Stomach smooth muscle (tissue), 2 donors: ENCODE results near the gene PCDHGB5.
"Not testable (repeated sequence)": the region's sequence is repeated elsewhere in the genome, so short reads cannot be mapped to it uniquely, and the experiment has no call there.

Source experiments
- H3K27ac ChIP-seq: one replicate; pipeline ENCODE4 v1.7.0; 2013; ENCODE audit warnings: mild to moderate bottlenecking, low read length, inconsistent platforms
- H3K27me3 ChIP-seq, 2 donors: one replicate each; pipeline ENCODE4 v1.7.0; 2013; ENCODE audit warnings: low read length in 2 of 2; ENCODE audit not compliant: insufficient read depth in 2 of 2, control insufficient read depth in 1 of 2
- H3K36me3 ChIP-seq, 2 donors: one replicate each; pipeline ENCODE4 v1.7.0; 2013; ENCODE audit warnings: low read length in 2 of 2; ENCODE audit not compliant: control insufficient read depth in 2 of 2, insufficient read depth in 2 of 2
- H3K4me1 ChIP-seq: one replicate; pipeline ENCODE4 v1.7.0; 2013; ENCODE audit warnings: low read length; ENCODE audit not compliant: control insufficient read depth, insufficient read depth
- H3K4me3 ChIP-seq, 2 donors: one replicate each; pipeline ENCODE4 v1.7.0; 2013; ENCODE audit warnings: low read length in 2 of 2
- H3K9ac ChIP-seq, 2 donors: one replicate each; pipeline ENCODE4 v1.7.0; 2013; ENCODE audit warnings: low read length in 2 of 2, mild to moderate bottlenecking in 1 of 2
- H3K9me3 ChIP-seq, 2 donors: one replicate each; pipeline ENCODE4 v1.7.0; 2013; ENCODE audit warnings: low read length in 2 of 2; ENCODE audit not compliant: control insufficient read depth in 2 of 2
- donor health status: healthy.
- donor health status: Pancreatic carcinoma.

PCDHGB5 gene

DNA sequence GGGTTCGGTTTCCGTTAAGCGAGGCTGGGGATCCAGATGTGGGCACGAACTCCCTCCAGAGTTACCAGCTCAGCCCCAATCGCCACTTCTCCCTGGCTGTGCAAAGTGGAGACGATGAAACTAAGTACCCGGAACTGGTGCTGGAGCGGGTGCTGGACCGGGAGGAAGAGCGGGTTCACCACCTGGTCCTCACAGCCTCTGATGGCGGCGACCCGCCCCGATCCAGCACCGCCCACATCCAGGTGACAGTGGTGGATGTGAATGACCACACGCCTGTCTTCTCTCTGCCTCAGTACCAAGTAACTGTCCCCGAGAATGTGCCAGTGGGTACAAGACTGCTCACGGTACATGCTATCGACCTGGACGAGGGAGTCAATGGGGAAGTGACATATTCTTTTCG is 14.4 kb upstream of the PCDHGB5 start:
- H3K9ac ChIP-seq, result no peak overlapping the region
- H3K4me3 ChIP-seq, result peak overlapping the region; percentile 56 to 58
- H3K27ac ChIP-seq, result no peak overlapping the region
- peaks cover 0 to 3% of the 10 kb centered on the region in 2 donors for H3K36me3 ChIP-seq
- no peaks in the 10 kb centered on the region for H3K4me1 ChIP-seq
- no peaks in the 10 kb centered on the region for H3K27me3 ChIP-seq
- peaks cover 36 to 59% of the 10 kb centered on the region in 2 donors for H3K9me3 ChIP-seq

DNA sequence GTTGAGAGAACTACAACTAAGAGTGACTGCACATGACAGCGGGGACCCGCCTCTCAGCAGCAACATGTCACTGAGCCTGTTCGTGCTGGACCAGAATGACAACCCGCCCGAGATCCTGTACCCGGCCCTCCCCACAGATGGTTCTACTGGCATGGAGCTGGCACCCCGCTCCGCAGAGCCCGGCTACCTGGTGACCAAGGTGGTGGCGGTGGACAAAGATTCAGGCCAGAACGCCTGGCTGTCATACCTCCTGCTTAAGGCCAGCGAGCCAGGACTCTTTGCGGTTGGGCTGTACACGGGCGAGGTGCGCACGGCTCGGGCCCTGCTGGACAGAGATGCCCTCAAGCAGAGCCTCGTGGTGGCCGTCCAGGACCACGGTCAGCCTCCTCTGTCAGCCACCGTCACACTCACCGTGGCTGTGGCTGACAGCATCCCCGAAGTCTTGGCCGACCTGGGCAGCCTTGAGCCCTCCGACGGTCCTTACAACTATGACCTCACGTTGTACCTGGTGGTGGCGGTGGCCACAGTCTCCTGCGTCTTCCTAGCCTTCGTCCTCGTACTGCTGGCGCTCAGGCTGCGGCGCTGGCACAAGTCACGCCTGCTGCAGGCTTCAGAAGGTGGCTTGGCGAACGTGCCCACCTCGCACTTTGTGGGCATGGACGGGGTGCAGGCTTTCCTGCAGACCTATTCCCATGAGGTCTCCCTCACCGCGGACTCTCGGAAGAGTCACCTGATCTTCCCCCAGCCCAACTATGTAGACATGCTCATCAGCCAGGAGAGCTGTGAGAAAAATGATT is 13.1 kb upstream of the PCDHGB5 start:
- no peak overlapping the region for H3K9ac ChIP-seq
- peak overlapping the region in 1 of 2 donors; percentile 58 for H3K4me3 ChIP-seq
- H3K27me3 ChIP-seq, result no peaks in the 10 kb centered on the region
- peaks cover 44 to 73% of the 10 kb centered on the region in 2 donors for H3K9me3 ChIP-seq
- no peak overlapping the region for H3K27ac ChIP-seq
- no peaks in the 10 kb centered on the region for H3K4me1 ChIP-seq
- peaks cover 0 to 3% of the 10 kb centered on the region in 2 donors for H3K36me3 ChIP-seq

DNA sequence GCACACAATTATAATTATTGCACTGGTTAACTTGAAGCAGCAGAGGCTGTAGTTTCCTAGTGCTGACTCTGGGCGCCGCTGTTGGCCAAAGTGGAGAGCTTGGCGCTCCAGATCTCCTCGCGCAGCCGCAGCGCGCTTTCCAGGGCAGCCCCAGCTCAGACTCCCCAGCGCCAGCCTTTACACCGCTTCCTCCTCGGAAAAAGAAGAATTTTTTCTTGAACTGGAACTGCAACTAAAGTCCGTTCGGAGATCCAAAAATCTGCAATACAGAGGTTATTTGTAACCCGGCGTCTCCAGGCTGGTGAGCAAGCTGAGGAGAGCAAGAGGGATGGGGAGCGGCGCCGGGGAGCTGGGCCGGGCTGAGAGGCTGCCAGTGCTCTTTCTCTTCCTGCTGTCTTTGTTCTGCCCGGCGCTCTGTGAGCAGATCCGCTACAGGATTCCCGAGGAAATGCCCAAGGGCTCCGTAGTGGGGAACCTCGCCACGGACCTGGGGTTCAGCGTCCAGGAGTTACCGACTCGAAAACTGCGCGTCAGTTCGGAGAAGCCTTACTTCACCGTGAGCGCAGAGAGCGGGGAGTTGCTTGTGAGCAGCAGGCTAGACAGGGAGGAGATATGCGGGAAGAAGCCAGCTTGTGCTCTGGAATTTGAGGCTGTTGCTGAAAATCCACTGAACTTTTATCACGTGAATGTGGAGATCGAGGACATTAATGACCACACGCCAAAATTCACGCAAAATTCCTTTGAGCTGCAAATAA is 10.0 kb upstream of the PCDHGB5 start, which contains the start of gene PCDHGB4:
Gene PCDHGB4, plus strand, starts transcription at position 142 of the 755 bp plus-strand sequence. Its CDS starts 187 bp downstream, at position 329.
- H3K27me3 ChIP-seq, H3K27ac ChIP-seq, H3K36me3 ChIP-seq, H3K9ac ChIP-seq, H3K4me1 ChIP-seq: not testable (repeated sequence)
- Histone ChIP-seq H3K9me3 (peaks cover 52 to 77% of the 10 kb centered on the region in 2 donors), H3K4me3 (peak within 1 kb of the TSS; percentile 29 to 38)

DNA sequence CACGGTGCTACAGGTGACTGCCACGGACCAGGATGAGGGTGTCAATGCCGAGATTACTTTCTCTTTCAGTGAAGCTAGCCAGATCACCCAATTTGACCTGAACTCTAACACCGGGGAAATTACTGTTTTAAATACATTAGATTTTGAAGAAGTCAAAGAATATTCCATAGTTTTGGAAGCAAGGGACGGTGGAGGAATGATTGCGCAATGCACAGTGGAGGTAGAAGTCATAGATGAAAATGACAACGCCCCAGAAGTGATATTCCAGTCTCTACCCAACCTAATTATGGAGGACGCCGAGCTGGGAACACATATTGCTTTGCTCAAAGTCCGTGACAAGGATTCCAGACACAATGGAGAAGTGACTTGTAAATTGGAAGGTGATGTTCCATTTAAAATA is 9.1 kb upstream of the PCDHGB5 start:
- no peak overlapping the region for H3K27ac ChIP-seq
- peaks cover 52 to 77% of the 10 kb centered on the region in 2 donors for H3K9me3 ChIP-seq
- peaks cover 0 to 3% of the 10 kb centered on the region in 2 donors for H3K27me3 ChIP-seq
- no peaks in the 10 kb centered on the region for H3K4me1 ChIP-seq
- no peak overlapping the region for H3K9ac ChIP-seq
- H3K36me3 ChIP-seq, result peaks cover 0 to 3% of the 10 kb centered on the region in 2 donors
- peak overlapping the region in 1 of 2 donors; percentile 38 for H3K4me3 ChIP-seq

DNA sequence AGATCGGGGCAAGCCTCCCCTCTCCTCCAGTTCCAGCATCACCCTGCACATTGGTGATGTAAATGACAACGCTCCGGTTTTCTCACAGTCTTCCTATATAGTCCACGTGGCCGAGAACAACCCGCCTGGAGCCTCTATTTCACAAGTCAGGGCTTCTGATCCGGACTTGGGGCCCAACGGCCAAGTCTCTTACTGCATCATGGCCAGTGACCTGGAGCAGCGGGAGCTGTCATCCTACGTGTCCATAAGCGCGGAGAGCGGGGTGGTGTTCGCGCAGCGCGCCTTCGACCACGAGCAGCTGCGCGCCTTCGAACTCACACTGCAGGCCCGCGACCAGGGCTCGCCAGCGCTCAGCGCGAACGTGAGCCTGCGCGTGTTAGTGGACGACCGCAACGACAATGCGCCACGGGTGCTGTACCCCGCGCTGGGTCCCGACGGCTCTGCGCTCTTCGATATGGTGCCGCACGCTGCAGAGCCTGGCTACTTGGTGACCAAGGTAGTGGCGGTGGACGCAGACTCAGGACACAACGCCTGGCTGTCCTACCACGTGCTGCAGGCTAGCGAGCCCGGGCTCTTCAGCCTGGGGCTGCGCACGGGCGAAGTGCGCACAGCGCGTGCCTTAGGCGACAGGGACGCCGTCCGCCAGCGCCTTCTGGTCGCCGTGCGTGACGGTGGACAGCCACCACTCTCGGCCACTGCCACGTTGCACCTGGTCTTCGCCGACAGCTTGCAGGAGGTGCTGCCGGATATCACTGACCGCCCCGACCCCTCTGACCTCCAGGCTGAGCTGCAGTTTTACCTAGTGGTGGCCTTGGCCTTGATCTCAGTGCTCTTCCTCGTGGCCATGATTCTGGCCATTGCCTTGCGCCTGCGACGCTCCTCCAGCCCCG is 8.3 kb upstream of the PCDHGB5 start:
- Histone ChIP-seq H3K27me3 (peaks cover 0 to 3% of the 10 kb centered on the region in 2 donors), H3K4me3 (peak overlapping the region; percentile 29 to 38), H3K9ac (no peak overlapping the region), H3K4me1 (no peaks in the 10 kb centered on the region), H3K36me3 (peaks cover 0 to 3% of the 10 kb centered on the region in 2 donors), H3K27ac (no peak overlapping the region), H3K9me3 (peaks cover 49 to 75% of the 10 kb centered on the region in 2 donors)

DNA sequence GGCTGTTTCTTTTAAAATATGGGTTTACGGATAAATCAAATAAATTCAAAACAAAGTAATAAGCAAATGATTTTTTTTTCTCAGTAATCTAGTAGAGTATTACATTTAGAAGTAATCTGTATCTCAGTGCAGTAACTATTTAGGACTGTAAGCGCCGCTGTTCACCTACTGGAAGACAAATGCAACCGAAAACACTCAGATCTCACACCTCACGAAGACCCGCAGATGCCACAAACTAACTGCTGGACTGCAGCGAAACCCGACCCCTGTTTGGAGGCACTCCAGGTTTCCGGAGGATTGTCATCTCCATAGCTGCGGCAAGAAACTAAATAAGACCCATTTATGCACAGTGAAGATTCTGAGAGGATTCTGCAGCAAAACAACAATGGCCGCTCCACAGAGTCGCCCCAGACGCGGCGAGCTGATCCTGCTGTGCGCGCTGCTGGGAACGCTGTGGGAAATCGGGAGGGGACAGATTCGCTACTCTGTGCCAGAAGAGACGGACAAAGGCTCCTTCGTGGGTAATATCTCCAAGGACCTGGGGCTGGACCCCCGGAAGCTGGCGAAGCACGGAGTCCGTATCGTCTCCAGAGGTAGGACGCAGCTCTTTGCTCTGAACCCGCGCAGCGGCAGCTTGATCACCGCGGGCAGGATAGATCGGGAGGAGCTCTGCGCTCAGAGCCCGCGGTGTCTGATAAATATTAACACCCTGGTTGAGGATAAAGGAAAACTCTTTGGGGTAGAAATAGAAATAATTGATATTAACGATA is 5.1 kb upstream of the PCDHGB5 start, which contains the start of gene PCDHGA8:
Gene PCDHGA8, plus strand, starts transcription at position 205 of the 770 bp plus-strand sequence. Its CDS starts 181 bp downstream, at position 386.
- Histone ChIP-seq H3K27me3 (peaks cover 0 to 3% of the 10 kb centered on the region in 2 donors), H3K9me3 (peaks cover 37 to 75% of the 10 kb centered on the region in 2 donors), H3K4me1 (no peaks in the 10 kb centered on the region), H3K27ac (no peak within 1 kb of the TSS), H3K9ac (no peak within 1 kb of the TSS), H3K4me3 (peak within 1 kb of the TSS; percentile 15 to 37), H3K36me3 (peaks cover 2 to 3% of the 10 kb centered on the region in 2 donors)

DNA sequence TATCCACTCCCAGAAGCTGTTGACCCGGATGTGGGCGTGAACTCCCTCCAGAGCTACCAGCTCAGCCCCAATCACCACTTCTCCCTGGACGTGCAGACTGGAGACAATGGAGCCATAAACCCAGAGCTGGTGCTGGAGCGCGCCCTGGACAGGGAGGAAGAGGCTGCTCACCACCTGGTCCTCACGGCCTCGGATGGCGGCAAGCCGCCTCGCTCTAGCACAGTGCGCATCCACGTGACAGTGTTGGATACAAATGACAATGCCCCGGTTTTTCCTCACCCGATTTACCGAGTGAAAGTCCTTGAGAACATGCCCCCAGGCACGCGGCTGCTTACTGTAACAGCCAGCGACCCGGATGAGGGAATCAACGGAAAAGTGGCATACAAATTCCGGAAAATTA is 4.5 kb upstream of the PCDHGB5 start:
- Histone ChIP-seq H3K4me3 (peak overlapping the region in 1 of 2 donors; percentile 31), H3K27ac (no peak overlapping the region), H3K9me3 (peaks cover 35 to 76% of the 10 kb centered on the region in 2 donors), H3K27me3 (peaks cover 0 to 3% of the 10 kb centered on the region in 2 donors), H3K36me3 (peaks cover 2 to 3% of the 10 kb centered on the region in 2 donors), H3K9ac (no peak overlapping the region), H3K4me1 (no peaks in the 10 kb centered on the region)

DNA sequence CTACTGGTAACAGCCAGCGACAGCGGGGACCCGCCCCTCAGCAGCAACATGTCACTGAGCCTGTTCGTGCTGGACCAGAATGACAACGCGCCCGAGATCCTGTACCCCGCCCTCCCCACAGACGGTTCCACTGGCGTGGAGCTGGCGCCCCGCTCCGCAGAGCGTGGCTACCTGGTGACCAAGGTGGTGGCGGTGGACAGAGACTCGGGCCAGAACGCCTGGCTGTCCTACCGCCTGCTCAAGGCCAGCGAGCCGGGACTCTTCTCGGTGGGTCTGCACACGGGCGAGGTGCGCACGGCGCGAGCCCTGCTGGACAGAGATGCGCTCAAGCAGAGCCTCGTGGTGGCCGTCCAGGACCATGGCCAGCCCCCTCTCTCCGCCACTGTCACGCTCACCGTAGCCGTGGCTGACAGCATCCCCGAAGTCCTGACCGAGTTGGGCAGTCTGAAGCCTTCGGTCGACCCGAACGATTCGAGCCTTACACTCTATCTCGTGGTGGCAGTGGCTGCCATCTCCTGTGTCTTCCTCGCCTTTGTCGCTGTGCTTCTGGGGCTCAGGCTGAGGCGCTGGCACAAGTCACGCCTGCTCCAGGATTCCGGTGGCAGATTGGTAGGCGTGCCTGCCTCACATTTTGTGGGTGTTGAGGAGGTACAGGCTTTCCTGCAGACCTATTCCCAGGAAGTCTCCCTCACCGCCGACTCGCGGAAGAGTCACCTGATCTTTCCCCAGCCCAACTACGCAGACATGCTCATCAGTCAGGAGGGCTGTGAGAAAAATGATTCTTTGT is 3.2 kb upstream of the PCDHGB5 start:
- H3K27ac ChIP-seq, H3K27me3 ChIP-seq, H3K4me3 ChIP-seq, H3K4me1 ChIP-seq, H3K9ac ChIP-seq, H3K36me3 ChIP-seq: not testable (repeated sequence)
- H3K9me3 ChIP-seq, result peaks cover 32 to 76% of the 10 kb centered on the region in 2 donors

DNA sequence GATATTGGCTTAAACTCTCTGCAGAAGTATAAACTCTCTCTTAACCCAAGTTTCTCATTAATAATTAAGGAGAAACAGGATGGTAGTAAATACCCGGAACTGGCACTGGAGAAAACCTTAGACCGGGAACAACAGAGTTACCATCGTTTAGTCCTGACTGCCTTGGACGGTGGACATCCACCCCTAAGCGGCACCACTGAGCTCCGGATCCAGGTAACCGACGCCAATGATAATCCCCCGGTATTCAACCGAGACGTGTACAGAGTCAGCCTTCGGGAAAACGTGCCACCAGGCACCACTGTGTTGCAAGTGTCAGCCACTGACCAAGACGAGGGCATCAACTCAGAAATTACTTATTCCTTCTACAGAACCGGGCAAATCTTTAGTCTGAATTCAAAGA is 861 bp downstream of the PCDHGB5 start:
- H3K4me1 ChIP-seq, result no peaks in the 10 kb centered on the region
- H3K9me3 ChIP-seq, result peaks cover 16 to 71% of the 10 kb centered on the region in 2 donors
- H3K27ac ChIP-seq, result no peak overlapping the region
- H3K9ac ChIP-seq, result no peak overlapping the region
- peaks cover 0 to 2% of the 10 kb centered on the region in 2 donors for H3K36me3 ChIP-seq
- no peaks in the 10 kb centered on the region for H3K27me3 ChIP-seq
- H3K4me3 ChIP-seq, result peak overlapping the region; percentile 55 to 62
